Cortex of kidney (tissue), 1 donor: ENCODE measurements around the gene SLC6A19.
"Not testable (repeated sequence)": the region's sequence is repeated elsewhere in the genome, so short reads cannot be mapped to it uniquely, and the experiment has no call there.

Experiments used
- DNase-seq: peaks from one replicate; lab custom pipeline; 2025; lab: John Stamatoyannopoulos, UW

SLC6A19 gene

DNA sequence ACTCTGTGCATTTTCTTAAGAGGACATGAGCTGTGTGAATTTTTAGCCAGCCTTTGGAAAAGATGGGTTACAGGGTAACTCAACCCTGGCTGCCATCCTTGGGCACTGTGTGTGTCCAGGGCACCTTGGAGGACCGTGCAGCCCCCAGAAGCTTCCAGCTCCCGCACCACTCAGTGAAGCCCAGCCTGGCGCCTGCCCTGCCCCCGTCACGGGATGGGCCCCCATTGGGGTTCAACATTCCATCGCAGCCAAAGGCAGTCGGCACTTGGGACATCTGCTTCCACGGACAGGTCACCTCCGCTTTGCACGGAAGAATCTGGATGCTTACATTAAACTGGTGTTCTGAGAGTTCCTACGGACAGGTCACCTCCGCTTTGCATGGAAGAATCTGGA lies 21.9 kb downstream of the SLC6A19 start:
- DNase-seq: no peak

DNA sequence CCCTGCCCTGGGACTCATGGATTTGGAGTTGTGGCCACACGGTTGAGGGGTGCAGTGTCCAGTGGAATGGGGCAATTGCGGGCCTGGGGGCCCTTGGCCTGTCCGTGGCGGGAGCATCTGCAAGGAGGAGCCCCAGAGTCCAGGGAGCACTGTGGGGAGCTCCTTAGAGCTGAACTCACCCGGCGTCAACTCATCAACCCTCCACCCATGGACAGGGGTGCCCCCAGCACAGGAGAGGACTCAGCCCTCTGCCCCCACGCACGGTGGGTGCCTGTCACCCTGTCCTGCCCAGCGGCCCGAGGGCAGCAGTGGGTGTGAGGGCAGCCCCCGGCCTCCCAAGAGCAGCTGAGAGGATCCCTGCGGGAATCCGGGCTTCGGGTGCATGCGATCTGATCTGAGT lies 23.2 kb downstream of the SLC6A19 start:
- no peak for DNase-seq

DNA sequence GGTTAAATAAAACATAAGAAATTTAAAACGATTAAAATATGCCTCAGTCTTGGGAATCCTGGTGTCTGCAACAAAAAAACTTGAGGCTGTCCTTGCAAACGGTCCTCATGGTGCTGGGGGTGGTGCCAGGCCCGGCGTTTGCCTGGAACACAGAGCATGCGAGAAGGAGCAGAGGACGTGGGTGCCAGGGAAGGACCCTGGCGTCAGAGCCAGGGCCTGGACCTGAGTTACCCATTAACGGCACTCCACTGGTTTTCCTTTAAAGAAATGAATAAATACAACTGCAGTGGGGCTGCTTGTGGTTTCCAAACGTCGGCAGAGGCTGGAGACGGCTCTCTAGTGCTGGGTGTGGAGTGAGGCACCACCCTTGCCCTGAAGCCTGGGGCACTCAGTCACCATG lies 23.7 kb downstream of the SLC6A19 start, which contains the start of gene SLC6A18:
TSS of gene SLC6A18 (plus strand) at position 301 of the 400 bp plus-strand sequence. CDS start at position 398, 97 bp downstream.
- DNase-seq: no peak

DNA sequence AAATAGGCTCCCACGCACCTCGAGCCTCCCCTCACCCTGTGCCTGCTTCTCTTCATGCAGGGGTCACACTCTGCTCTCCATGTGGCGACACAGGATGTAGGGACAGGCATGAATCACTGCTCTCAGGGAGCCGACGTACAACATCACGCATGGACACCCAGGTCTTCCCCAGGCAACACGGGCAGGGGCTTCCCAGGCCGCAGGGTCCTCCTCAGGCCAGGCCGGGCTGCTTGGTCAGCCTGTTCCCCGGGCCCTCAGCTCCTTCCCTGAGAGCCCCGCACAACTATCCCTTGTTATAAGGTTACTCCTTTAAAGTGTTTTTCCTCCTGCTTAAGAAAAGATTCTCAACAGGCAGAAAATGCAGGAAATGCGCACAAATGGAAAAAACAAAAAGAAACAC lies 24.8 kb downstream of the SLC6A19 start:
- DNase-seq: no peak

DNA sequence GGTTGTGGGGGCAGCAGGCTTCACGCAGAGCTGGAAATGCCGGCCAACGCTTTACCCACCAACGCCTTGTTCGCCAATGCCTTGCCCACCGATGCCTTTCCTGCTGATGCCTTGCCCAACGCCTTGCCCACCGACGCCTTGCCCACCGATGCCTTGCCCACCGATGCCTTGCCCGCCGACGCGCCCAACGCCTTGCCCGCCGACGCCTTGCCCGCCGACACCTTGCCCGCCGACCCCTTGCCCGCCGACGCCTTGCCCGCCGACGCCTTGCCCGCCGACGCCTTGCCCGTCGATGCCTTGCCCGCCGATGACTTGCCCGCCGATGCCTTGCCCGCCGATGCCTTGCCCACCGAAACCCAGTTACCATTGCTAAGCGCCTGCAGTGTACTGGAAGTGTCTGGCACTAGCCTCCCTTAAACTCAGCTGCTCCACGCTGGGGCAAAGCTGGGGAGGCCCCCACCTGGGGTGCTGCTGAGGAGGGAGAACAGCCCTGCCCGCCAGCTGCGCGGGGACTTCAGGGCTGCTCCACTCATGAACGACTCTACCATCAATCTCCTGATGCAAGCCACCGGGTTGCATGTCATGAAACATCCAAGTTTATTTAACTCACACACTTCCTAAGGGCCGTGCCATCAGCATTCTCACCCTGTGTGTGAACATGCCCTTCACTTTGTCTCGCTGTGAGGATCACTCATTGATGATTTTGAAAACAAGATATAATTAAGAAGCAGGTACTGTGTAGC lies 25.6 kb downstream of the SLC6A19 start:
- no peak for DNase-seq

DNA sequence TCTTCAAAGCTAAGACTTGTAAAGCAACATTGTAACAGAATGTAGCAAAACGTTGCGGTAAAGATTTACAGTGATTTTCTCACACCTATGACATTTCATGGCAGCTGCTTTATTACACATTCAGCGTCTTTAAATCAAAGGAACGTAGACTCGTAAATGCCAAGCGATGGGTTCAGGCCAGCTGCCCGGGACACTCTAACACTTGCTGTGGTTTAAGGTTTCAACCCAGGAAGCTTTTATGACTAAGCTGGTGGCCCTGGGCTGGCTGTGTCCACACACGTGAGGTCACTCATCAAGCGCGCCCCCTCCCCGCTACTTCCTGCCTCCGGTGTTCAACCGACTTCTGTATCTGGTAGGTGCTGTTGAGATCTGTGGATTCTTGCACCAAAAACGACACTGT lies 26.3 kb downstream of the SLC6A19 start:
- no peak for DNase-seq

DNA sequence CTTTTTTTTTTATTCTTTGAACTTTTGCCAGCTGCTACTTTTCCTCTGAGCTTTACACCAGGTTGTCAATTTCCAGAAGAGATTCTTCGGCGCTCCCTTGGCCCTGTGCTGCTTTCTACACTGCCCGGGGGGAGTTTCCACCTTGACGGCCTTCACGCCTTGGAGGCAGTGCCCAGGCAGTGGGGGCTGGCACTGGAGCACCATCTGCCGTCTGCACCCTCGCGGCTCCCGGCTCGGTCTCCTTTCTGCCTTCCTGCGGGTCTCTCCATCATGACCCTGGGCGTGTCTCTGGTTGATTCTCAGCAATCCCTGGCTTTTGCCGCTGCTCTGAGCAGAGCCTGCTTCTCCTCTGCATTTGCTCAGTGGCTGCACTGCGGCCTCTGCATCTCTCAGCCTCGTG lies 26.7 kb downstream of the SLC6A19 start:
- DNase-seq: no peak

DNA sequence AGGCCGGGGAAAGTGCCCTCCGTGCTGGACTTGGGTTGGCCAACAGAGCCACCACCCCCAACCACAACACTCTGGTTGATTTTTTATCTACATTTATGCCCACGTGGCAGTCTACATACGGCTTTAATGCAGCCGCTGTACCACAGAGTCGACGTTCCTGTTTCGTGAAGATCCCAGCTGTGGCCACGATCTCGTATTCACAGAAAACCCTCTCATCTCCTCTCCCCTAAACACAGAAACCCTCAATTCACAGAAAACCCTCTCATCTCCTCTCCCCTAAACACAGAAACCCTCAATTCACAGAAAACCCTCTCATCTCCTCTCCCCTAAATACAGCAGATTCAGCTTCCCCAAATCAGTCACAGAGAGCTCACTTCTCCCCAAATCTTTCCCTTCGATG lies 27.6 kb downstream of the SLC6A19 start:
- DNase-seq: not testable (repeated sequence)

DNA sequence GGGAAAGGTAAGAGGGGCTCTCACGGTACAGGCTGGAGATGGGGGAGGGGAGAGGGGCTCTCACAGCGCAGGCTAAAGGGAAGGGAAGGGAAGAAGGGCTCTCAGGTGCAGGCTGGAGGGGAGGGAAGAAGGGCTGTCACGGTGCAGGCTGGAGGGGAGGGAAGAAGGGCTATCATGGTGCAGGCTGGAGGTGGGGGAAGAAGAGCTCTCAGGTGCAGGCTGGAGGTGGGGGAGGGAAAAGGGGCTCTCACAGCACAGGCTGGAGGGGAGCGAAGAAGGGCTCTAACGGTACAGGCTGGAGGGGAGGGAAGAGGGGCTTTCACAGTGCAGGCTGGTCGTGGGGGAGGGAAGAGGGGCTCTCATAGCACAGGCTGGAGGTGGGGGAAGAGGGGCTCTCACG lies 28.4 kb downstream of the SLC6A19 start:
- no peak for DNase-seq

DNA sequence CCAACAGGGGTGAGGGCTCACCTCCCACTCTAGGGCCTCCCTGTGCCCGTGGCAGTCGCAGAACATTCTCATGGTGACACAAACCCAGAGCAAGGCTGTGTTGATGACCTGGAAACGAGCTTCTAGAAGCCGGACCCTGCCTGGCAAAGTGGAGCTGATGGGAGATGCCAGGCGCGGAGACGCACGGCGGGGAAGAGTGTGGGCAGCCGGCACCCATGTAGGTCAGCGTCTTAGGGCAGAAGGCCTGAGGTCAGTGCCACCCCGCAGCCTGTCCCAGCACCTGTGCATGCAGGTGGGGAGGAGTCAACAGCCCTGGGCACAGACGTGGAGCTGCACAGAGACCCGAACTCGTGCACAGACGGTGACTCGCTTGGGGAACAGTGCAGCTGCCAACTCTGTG lies 29.2 kb downstream of the SLC6A19 start:
- DNase-seq: no peak

DNA sequence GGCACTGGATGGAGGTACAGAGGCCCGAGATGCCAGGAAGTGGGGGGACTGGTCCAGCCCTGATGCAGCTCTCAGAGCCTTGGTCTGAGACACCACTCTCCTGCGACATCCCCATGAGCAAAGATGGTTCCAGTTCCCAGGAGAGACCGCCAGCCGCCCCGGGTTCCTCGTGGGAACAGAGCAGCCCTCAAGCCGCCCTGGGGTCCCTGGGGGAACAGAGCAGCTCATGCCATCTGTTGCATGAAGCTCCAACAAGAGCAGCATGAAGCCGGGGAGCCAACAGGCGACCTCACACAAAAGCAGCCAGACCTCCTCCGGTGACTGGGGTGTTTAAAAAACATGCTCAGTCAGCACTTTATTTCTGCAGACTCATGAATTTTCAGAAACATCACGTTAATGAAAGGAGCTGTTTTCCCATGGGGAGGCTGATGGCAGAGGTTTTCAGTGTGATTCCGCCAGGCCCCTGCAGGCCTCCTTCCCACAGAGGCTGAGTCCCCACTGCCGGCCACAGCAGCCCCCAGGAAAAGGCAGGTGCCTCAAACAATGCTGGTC lies 30.0 kb downstream of the SLC6A19 start:
- DNase-seq: no peak

DNA sequence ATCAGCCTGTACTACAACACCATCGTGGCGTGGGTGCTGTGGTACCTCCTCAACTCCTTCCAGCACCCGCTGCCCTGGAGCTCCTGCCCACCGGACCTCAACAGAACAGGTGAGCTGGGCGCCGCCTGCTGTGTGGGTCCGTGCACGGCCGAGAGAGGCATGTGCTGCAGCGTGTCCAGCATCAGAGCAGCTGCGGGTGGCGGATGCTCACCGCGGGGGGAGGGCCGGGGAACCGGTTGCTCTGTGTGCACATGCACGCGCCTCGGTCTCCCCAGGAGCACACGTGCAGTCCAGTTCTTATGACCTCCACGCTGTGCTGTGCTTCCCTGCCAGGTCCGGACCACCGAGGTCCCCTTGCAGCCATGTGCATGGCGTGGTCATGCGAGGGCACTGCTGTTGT lies 31.4 kb downstream of the SLC6A19 start:
- no peak for DNase-seq

DNA sequence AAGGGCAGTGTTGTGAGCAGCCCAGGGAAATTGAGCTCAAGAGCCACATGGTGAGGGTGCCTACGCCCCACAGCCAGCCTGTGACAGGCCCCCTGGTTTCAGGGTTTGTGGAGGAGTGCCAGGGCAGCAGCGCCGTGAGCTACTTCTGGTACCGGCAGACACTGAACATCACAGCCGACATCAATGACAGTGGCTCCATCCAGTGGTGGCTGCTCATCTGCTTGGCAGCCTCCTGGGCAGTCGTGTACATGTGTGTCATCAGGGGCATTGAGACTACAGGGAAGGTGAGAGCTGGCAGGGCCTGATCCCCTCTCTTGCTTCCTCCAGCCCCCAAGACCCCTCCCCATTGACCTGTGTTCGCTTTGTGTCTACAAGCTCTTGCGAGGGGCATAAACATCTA lies 34.0 kb downstream of the SLC6A19 start:
- no peak for DNase-seq

DNA sequence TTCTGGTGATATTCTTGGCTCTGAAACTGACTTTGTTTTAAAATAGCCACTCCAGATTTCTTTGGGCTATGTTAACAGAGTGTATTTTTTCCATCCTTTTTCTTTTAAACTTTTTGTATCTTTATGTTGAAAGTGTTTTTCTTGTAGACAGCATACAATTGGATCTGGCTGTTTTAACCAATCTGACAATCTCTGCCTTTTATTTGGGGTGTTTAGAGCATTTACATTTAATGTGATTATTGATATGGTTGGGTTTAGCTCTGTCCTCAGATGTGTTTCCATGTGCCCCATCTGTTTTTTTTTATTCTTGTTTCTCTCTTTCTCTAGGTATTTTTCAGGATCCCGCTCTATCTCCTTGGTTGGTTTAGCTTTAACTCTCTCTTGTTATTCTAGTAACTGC lies 34.4 kb downstream of the SLC6A19 start:
- no peak for DNase-seq

DNA sequence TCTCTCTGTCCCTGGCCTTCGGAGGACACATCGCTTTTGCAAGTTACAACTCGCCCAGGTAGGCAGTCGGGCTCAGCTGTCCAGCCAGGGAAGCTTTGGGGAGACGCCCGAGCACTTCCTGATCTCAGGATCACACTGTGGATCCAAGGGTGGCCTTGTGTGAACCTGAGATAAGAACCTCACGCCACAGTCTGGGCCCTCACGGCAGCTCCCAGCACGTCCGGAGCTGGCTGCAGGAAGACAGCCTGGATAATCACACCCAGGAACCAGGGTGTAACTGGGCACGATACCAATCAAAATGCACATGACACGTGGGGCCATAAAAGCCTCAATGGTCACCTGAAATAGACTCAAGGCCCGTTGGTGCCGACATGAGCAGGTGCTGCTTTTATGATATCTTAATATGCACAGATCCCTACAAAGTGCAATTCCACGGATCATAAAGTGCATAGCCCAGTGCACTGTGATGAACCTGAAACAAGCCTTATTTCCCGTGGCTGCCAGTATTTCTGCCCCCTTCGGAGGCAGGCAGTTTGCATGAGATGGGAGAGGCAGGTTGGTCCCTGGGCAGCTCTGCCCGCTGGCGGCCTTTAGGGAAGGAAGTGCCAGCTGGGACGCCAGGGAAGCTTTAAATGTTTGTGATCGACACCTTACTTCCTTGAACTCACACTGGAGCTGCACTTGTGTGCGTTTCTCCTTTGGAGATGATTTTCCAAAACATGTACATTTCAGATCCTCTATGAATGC lies 38.3 kb downstream of the SLC6A19 start:
- no peak for DNase-seq

DNA sequence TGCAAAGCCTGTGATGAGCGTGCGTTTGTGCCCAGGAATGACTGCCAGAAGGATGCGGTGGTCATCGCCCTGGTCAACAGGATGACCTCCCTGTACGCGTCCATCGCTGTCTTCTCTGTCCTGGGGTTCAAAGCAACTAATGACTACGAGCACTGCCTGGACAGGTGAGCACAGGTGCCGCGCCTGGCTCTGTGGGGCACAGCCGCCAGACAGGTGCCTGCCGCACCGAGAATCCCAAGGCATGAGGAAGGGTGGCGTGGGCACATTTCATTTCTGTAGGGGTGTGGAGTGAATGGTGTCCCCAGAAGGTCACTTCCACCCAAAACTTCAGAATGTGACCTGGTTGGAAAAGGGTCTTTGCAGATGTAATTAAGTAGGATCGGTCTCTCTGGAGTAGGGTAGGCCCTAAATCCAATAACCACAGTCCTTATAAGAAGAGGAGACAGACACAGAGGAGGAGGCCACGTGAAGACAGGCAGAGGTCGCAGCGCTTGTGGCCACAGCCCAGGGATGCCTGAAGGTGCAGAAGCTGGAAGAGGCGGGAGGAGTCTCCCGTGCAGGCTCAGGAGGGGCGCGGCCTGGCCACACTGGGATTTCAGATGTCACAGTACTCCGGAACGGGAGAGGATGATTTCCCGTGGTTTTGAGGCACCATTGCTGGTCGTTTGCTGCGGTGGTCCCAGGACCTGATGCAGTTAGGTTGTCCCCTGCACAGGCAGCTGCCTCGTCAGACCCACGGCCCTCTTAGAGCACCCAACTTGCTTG lies 39.3 kb downstream of the SLC6A19 start:
- no peak for DNase-seq

DNA sequence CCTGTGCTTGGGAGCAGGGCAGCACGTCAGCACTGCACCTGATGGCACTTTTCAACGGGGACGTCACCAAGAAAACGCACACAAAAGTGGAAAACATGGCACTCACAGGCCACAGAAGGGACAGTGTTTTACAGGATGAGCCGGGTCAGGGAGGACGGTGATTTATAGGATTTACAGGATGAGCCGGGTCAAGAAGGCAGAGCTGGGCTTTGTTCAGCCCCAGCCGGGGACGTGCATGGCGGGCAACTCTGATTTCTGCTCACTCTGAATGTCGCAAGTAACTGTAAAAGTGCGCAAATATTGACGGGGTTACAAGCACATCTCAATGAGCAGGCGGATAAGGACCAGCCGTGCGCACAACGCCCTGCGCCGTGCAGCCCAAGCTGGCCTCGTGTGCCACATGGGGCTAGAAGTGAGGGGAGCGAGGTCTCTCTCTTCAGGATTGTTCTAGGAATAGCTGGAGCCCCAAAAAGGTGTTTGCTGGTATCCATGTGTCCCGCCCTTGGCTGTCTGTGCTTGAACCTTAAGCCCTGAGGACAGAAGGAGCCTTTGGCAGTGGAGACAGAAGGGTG lies 40.2 kb downstream of the SLC6A19 start:
- DNase-seq: no peak

DNA sequence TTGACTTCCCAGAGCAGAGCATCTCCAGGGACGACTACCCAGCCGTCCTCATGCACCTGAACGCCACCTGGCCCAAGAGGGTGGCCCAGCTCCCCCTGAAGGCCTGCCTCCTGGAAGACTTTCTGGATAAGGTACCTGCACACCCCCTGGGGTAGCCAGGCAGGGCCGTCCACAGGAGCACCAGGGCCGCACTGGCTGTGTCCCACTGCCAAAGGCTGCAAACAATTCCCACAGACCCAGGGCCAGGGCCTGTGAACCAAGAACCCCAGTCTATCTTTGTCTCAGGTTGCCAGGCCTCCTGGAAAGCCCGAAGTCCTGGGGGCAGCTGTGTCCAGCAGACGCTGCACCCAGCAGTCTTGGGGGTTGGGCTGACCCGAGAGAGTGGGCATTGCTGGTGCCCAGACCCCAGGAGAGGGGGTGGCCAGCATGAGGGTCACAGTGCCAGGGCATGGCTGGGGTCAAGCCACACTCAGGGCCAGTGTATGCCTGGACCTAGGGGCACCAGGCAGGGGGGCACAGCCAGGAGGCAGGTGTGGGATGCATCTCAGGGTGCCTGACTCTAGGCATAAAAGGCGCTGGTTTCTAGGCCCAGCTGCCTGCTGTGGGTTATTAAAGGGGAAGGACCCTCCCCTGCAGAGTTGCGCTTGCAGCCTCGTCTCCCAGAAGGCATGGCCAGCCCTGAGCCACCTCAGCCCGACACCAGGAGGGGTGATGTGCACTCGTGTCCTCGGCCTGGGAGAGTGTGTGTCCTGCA lies 41.5 kb downstream of the SLC6A19 start:
- DNase-seq: no peak

DNA sequence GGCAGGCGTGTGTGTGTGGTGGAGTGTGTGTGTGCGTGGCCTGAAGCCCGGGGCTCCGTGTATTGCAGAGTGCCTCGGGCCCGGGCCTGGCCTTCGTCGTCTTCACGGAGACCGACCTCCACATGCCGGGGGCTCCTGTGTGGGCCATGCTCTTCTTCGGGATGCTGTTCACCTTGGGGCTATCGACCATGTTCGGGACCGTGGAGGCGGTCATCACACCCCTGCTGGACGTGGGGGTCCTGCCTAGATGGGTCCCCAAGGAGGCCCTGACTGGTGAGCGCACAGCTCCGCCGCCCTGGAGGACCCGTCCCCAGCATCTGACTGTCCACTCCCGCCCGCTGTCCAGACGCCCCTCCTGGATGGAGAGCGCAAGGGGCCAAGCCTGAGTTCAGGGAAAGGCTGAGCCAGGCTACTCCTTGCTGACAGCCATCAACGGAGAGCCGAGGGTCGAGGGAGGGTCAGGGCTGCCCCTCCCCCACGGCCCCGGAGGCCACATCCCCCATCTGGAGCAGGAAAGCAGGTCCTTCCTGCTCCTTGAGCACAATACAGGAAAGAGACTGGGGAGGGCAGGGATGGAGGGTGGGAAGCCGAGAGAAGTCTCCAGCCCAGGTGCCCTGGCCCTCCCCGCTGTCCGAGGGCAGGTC lies 42.2 kb downstream of the SLC6A19 start:
- no peak for DNase-seq

DNA sequence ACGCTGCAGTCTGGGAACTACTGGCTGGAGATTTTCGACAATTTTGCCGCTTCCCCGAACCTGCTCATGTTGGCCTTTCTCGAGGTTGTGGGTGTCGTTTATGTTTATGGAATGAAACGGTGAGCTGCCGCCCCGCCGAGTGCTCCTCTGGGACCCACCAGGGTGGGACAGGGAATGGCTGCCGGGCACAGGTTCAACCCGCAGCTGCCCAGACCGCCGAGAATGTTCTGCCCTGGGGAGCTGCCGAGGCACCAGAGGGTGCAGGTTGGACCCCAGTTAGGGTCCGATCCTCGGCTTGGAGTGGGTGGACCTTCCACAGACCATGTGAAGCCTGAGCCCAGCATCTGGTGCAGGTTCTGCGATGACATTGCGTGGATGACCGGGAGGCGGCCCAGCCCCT lies 42.9 kb downstream of the SLC6A19 start:
- DNase-seq: no peak

DNA sequence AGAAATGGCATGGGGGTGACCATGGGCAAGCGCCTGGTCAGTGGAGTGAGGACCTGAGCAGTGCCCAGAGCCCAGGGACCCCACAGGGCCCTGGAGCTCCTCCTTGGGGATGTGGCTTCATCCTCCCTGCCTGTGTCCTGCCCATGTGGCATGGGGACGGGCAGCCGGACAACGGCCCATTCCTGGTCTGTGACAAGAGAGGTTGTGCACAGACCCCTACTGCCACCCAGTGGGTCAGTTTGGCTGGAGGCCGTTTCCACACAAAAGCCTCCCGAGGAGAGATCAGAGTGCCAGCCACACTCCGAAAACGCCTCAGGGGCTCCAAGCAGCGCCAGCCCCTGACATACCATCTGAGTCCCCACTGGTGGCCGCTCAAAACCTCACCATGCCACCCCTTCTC lies 43.6 kb downstream of the SLC6A19 start:
- no peak for DNase-seq
